ENCODE results near the gene ARX. TPM values are rescaled to one million over a fixed set of nuclear protein-coding genes. Genes with fewer than 3 reads are reported as not detected.

ARX gene
- total RNA-seq, 2 donors from 2014 or later, result 0.09 TPM; not detected in 1

DNA sequence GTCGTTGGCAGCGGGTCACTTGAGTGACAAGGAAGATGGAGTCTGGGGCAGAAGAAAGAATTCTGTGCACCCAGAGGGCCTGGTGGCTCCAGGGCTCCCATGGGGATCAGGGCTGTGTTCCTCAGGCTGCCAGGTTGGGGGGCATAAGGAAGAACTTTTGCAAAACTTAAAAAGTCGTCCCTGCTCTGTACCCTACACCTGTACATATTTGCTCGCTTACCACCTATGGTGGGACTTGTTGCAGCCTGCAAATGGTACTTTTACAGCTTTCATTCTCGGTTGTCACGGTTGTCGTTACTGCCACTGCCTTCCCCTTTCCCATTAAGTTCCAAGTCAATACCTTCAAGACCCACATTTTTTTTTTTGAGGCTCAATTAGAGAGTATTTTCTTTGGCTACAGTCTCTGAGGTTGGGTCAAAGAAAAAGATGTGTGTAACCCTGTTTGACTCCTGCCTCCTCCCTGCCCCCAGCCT, 9.1 kb downstream of the ARX start:
- Mint-ChIP-seq H3K36me3 (ENCODE audit: low read depth) (no peaks in the 10 kb centered on the region), H3K4me3 (peak overlapping the region; percentile 42), H3K27me3 (ENCODE audit: insufficient read depth) (peaks cover 95% of the 10 kb centered on the region), H3K27ac (no peak overlapping the region), H3K4me1 (peaks cover 22% of the 10 kb centered on the region), H3K9me3 (no peaks in the 10 kb centered on the region)
- no peaks in the 10 kb centered on the region for H3K9me3 ChIP-seq (ENCODE audit: control insufficient read depth, low read length)
- H3K9ac ChIP-seq (ENCODE audit: extremely low read depth, low read length, poor library complexity, severe bottlenecking), result no peak overlapping the region
- no peak overlapping the region for H3K4me3 ChIP-seq (ENCODE audit: low read length)
- H3K27me3 ChIP-seq (ENCODE audit: control insufficient read depth, insufficient read depth, low read length, poor library complexity, severe bottlenecking), result peaks cover 98% of the 10 kb centered on the region
- no peaks in the 10 kb centered on the region for H3K36me3 ChIP-seq (ENCODE audit: control insufficient read depth, insufficient read depth, low read length)
- DNase-seq, result no peak
- TF ChIP-seq, protein P1, sequence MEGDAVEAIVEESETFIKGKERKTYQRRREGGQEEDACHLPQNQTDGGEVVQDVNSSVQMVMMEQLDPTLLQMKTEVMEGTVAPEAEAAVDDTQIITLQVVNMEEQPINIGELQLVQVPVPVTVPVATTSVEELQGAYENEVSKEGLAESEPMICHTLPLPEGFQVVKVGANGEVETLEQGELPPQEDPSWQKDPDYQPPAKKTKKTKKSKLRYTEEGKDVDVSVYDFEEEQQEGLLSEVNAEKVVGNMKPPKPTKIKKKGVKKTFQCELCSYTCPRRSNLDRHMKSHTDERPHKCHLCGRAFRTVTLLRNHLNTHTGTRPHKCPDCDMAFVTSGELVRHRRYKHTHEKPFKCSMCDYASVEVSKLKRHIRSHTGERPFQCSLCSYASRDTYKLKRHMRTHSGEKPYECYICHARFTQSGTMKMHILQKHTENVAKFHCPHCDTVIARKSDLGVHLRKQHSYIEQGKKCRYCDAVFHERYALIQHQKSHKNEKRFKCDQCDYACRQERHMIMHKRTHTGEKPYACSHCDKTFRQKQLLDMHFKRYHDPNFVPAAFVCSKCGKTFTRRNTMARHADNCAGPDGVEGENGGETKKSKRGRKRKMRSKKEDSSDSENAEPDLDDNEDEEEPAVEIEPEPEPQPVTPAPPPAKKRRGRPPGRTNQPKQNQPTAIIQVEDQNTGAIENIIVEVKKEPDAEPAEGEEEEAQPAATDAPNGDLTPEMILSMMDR (conservative IDR thresholded peaks at IDR 0.05), result no peak
- 3 to 7% methylated on average over 2 to 7 of the region's 7 CpGs for WGBS, 2 experiments (ENCODE audit: insufficient coverage in 1 of 2, insufficient read length in 1 of 2)
- no peaks in the 10 kb centered on the region for H3K4me1 ChIP-seq (ENCODE audit: control insufficient read depth, insufficient read depth, low read length)
- H3K27ac ChIP-seq (ENCODE audit: low read depth, low read length), result no peak overlapping the region

GRCh38 chrX:25005382-25006185, 10.2 kb downstream of the ARX start:
- Histone ChIP-seq H3K9ac (ENCODE audit: extremely low read depth, low read length, poor library complexity, severe bottlenecking) (no peak overlapping the region), H3K36me3 (ENCODE audit: control insufficient read depth, insufficient read depth, low read length) (no peaks in the 10 kb centered on the region), H3K4me1 (ENCODE audit: control insufficient read depth, insufficient read depth, low read length) (no peaks in the 10 kb centered on the region), H3K4me3 (ENCODE audit: low read length) (no peak overlapping the region), H3K9me3 (ENCODE audit: control insufficient read depth, low read length) (no peaks in the 10 kb centered on the region), H3K27me3 (ENCODE audit: control insufficient read depth, insufficient read depth, low read length, poor library complexity, severe bottlenecking) (peaks cover 98% of the 10 kb centered on the region), H3K27ac (ENCODE audit: low read depth, low read length) (no peak overlapping the region)
- 0 to 1% methylated on average over 1 to 68 of the region's 72 CpGs for WGBS, 2 experiments (ENCODE audit: insufficient coverage in 1 of 2, insufficient read length in 1 of 2)
- Mint-ChIP-seq H3K27me3 (ENCODE audit: insufficient read depth) (peaks cover 95% of the 10 kb centered on the region), H3K9me3 (no peaks in the 10 kb centered on the region), H3K4me3 (peak overlapping the region; percentile 47), H3K36me3 (ENCODE audit: low read depth) (no peaks in the 10 kb centered on the region), H3K4me1 (peaks cover 24% of the 10 kb centered on the region), H3K27ac (no peak overlapping the region)
- TF ChIP-seq, protein P1 (conservative IDR thresholded peaks at IDR 0.05), result no peak
- DNase-seq, result peak; percentile 68

DNA sequence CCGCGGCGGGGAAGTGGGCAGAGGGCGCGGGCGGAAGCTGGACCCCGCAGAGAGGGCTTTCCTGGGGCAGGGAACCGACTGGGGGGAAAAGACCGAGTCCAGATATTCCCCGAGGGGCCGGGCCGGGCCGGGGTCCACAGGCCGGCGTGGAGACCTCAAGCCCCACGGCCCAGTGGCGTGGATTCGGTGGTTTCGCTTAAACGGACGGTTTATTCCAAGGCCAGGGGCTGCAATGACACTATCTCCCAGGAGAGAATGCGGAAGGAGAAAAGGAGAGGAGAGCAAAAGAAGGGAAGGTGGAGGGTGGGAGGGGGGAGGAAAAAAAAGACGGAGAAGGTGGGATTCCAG, 10.8 kb downstream of the ARX start:
- TF ChIP-seq, protein P1 (conservative IDR thresholded peaks at IDR 0.05), result no peak
- peak overlapping the region; percentile 47 for H3K4me3 Mint-ChIP-seq
- peaks cover 24% of the 10 kb centered on the region for H3K4me1 Mint-ChIP-seq
- no peaks in the 10 kb centered on the region for H3K36me3 Mint-ChIP-seq (ENCODE audit: low read depth)
- Histone ChIP-seq H3K9me3 (ENCODE audit: control insufficient read depth, low read length) (no peaks in the 10 kb centered on the region), H3K27ac (ENCODE audit: low read depth, low read length) (no peak overlapping the region), H3K27me3 (ENCODE audit: control insufficient read depth, insufficient read depth, low read length, poor library complexity, severe bottlenecking) (peaks cover 98% of the 10 kb centered on the region), H3K36me3 (ENCODE audit: control insufficient read depth, insufficient read depth, low read length) (no peaks in the 10 kb centered on the region), H3K4me1 (ENCODE audit: control insufficient read depth, insufficient read depth, low read length) (no peaks in the 10 kb centered on the region), H3K4me3 (ENCODE audit: low read length) (peak overlapping the region; percentile 29), H3K9ac (ENCODE audit: extremely low read depth, low read length, poor library complexity, severe bottlenecking) (no peak overlapping the region)
- no peak for DNase-seq
- H3K27ac Mint-ChIP-seq, result no peak overlapping the region
- no peaks in the 10 kb centered on the region for H3K9me3 Mint-ChIP-seq
- H3K27me3 Mint-ChIP-seq (ENCODE audit: insufficient read depth), result peaks cover 95% of the 10 kb centered on the region
- WGBS, 2 experiments (ENCODE audit: insufficient coverage in 1 of 2, insufficient read length in 1 of 2), result 3% methylated on average over 23 of the region's 23 CpGs; no CpG with 5 or more reads in 1 of the 2 experiments

All from endodermal cell (in vitro differentiated cells).